WTC11 (cell line): ENCODE data around the gene QKI. TPM values are rescaled to one million over a fixed set of nuclear protein-coding genes. Genes with fewer than 3 reads are reported as not detected.
"Not testable (repeated sequence)": the region's sequence is repeated elsewhere in the genome, so short reads cannot be mapped to it uniquely, and the experiment has no call there.

Experiments
- ATAC-seq: fragments of 200-7000 bp; cut with Tn5 transposase; 2 replicates; pipeline ENCODE4 v1.10.0; 2021; ENCODE audit warnings: mild to moderate bottlenecking, moderate library complexity
- CTCF ChIA-PET: fragments of 300-600 bp; sonication (Branson Sonifier 250); formaldehyde crosslinking; loops from one replicate; lab custom pipeline; 2021; ENCODE audit warnings: antibody characterized with exemption; lab: Charles Lee
- POLR2A ChIA-PET: fragments of 350-600 bp; sonication (Branson Sonifier 250); formaldehyde crosslinking; loops from one replicate; lab custom pipeline; 2021; ENCODE audit warnings: antibody characterized with exemption; lab: Charles Lee
- DNase-seq: peaks from one replicate; pipeline ENCODE4 v3.0.0; 2021; ENCODE audit warnings: low spot score
- H3K27ac Mint-ChIP-seq: 2 replicates; pipeline ENCODE4 v1.8.0; 2021; ENCODE audit warnings: mixed read lengths
- H3K27me3 Mint-ChIP-seq: 2 replicates; pipeline ENCODE4 v1.8.0; 2021; ENCODE audit warnings: low read depth, mild to moderate bottlenecking, moderate library complexity, mixed read lengths
- H3K36me3 Mint-ChIP-seq: 2 replicates; pipeline ENCODE4 v1.8.0; 2021; ENCODE audit warnings: mixed read lengths
- H3K4me1 Mint-ChIP-seq: 2 replicates; pipeline ENCODE4 v1.8.0; 2022; ENCODE audit warnings: mixed read lengths
- H3K4me3 Mint-ChIP-seq: 2 replicates; pipeline ENCODE4 v1.8.0; 2021; ENCODE audit warnings: mild to moderate bottlenecking, moderate library complexity, mixed read lengths
- H3K9me3 Mint-ChIP-seq: 2 replicates; pipeline ENCODE4 v1.8.0; 2021; ENCODE audit warnings: mixed read lengths
- AFF4 ChIP-seq: sonication (generic); formaldehyde crosslinking; IDR thresholded peaks from 2 replicates; pipeline ENCODE4 v1.8.1; 2023; ENCODE audit warnings: mild to moderate bottlenecking, missing genetic modification reagents, borderline replicate concordance
- ATF6 ChIP-seq: sonication (generic); formaldehyde crosslinking; IDR thresholded peaks from 2 replicates; pipeline ENCODE4 v1.8.1; 2023; ENCODE audit warnings: mild to moderate bottlenecking, missing genetic modification reagents
- E2F1 ChIP-seq: sonication (generic); formaldehyde crosslinking; IDR thresholded peaks from 2 replicates; pipeline ENCODE4 v1.8.0; 2022; ENCODE audit warnings: mild to moderate bottlenecking, missing genetic modification reagents
- FOXJ3 ChIP-seq: sonication (generic); formaldehyde crosslinking; IDR thresholded peaks from 2 replicates; pipeline ENCODE4 v1.9.0; 2021; ENCODE audit warnings: missing genetic modification reagents, mild to moderate bottlenecking, borderline replicate concordance
- JAZF1 ChIP-seq: fragments of 250-450 bp; sonication (Bioruptor Pico); IDR thresholded peaks from 2 replicates; pipeline ENCODE4 v1.9.0; 2021; ENCODE audit warnings: moderate library complexity, mild to moderate bottlenecking, inconsistent platforms
- NFATC4 ChIP-seq: fragments of 250-450 bp; sonication (Bioruptor Pico); IDR thresholded peaks from 2 replicates; pipeline ENCODE4 v1.9.0; 2021; ENCODE audit warnings: mild to moderate bottlenecking
- TEAD4 ChIP-seq: sonication (generic); formaldehyde crosslinking; IDR thresholded peaks from 2 replicates; pipeline ENCODE4 v1.8.0; 2022; ENCODE audit warnings: mild to moderate bottlenecking, missing genetic modification reagents
- USF1 ChIP-seq: sonication (generic); formaldehyde crosslinking; IDR thresholded peaks from 2 replicates; pipeline ENCODE4 v1.8.0; 2022; ENCODE audit warnings: mild to moderate bottlenecking, missing genetic modification reagents
- ZNF121 ChIP-seq: sonication (generic); formaldehyde crosslinking; IDR thresholded peaks from 2 replicates; pipeline ENCODE4 v1.8.0; 2023; ENCODE audit warnings: missing genetic modification reagents
- ZNF512 ChIP-seq: sonication (generic); formaldehyde crosslinking; IDR thresholded peaks from 2 replicates; pipeline ENCODE4 v1.8.1; 2022; ENCODE audit warnings: missing genetic modification reagents, borderline replicate concordance
- total RNA-seq: library from RNA; stranded (reverse); gene quantifications from 3 replicates; pipeline ENCODE4 v1.2.3, GENCODE V29; 2021
- TF ChIP-seq, protein P1 (sequence below): sonication (generic); formaldehyde crosslinking; IDR thresholded peaks from 2 replicates; pipeline ENCODE4 v1.8.1; 2022; ENCODE audit warnings: low read depth, missing genetic modification reagents, borderline replicate concordance
- TF ChIP-seq, protein P2 (sequence below): sonication (generic); formaldehyde crosslinking; IDR thresholded peaks from 2 replicates; pipeline ENCODE4 v1.8.1; 2022; ENCODE audit warnings: low read depth, mild to moderate bottlenecking, moderate library complexity, missing genetic modification reagents, borderline replicate concordance
- TF ChIP-seq, protein P3 (sequence below): sonication (generic); formaldehyde crosslinking; IDR thresholded peaks from 2 replicates; pipeline ENCODE4 v1.8.1; 2023; ENCODE audit warnings: mild to moderate bottlenecking, missing genetic modification reagents, moderate library complexity

Gene QKI
- total RNA-seq, 1 experiment from 2014 or later, result 145 TPM

- CTCF ChIA-PET, result no interaction called here
- H3K9me3 Mint-ChIP-seq, result no peaks in the 10 kb centered on the region
These were observed 24.4 kb downstream of the QKI start for GRCh38 chr6:163438940-163439335.

DNA sequence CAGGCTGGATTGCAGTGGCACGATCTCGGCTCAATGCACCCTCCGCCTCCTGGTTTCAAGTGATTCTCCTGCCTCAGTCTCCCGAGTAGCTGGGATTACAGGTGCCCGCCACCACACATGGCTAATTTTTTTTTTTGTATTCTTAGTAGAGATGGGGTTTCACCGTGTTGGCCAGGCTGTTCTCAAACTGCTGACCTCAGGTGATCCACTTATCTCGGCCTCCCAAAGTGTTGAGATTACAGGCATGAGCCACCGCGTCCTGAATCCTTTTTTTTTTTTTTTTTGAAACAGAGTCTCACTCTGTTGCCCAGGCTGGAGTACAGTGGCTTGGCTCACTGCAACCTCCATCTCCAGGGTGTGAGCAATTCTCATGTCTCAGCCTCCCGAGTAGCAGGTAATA, 24.9 kb downstream of the QKI start:
- ATAC-seq, H3K9me3 Mint-ChIP-seq, H3K36me3 Mint-ChIP-seq, DNase-seq, H3K27ac Mint-ChIP-seq, H3K27me3 Mint-ChIP-seq, H3K4me3 Mint-ChIP-seq, POLR2A ChIA-PET: not testable (repeated sequence)
- peaks cover 62% of the 10 kb centered on the region for H3K4me1 Mint-ChIP-seq
- TF ChIP-seq ZNF121 (CRISPR knock-in tag), result 0 out of 2 replicates have a peak, but pooled peaks have one; percentile 50
- CTCF ChIA-PET, result interaction anchor here (0.9 kb wide), 1 partner anchor 13 kb away, joined by 3 read pairs; no protein-coding TSS in a partner anchor

More at GRCh38 chr6:163438940-163439335, 24.4 kb downstream of the QKI start:
- no peaks in the 10 kb centered on the region for H3K27me3 Mint-ChIP-seq
- H3K4me1 Mint-ChIP-seq, result peaks cover 59% of the 10 kb centered on the region
- no peak for ATAC-seq
- TF ChIP-seq NFATC4, result no peak
- no peak for TF ChIP-seq USF1 (CRISPR knock-in tag)
- POLR2A ChIA-PET, result no interaction called here
- no peak for DNase-seq
- H3K36me3 Mint-ChIP-seq, result no peaks in the 10 kb centered on the region
- H3K27ac Mint-ChIP-seq, result no peak overlapping the region
- no peak overlapping the region for H3K4me3 Mint-ChIP-seq

DNA sequence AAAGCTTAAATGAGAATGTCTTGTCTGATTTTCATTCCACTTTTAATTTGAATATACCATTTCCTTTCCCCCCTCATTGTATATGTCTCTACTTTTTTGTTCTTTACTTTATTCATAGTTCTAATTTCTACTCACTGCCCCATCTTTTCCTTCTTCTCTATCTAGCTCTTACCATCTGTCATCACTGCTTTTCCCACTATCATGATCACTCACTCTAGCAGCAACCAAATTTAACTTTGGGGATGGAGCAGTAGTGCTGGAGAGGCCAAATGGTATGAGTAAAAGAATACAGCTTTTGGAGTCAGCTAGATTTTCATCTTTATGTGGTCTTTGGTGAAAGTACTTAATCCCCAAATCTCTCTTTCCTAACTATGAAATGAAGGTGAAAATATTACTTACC, 25.5 kb downstream of the QKI start:
- Mint-ChIP-seq H3K4me1 (peaks cover 61% of the 10 kb centered on the region), H3K27me3 (no peaks in the 10 kb centered on the region), H3K4me3 (no peak overlapping the region), H3K27ac (0 out of 2 replicates have a peak overlapping the region, but pooled peaks have one; percentile 25), H3K36me3 (no peaks in the 10 kb centered on the region), H3K9me3 (no peaks in the 10 kb centered on the region)
- ATAC-seq, result no peak
- TF ChIP-seq, protein P1, sequence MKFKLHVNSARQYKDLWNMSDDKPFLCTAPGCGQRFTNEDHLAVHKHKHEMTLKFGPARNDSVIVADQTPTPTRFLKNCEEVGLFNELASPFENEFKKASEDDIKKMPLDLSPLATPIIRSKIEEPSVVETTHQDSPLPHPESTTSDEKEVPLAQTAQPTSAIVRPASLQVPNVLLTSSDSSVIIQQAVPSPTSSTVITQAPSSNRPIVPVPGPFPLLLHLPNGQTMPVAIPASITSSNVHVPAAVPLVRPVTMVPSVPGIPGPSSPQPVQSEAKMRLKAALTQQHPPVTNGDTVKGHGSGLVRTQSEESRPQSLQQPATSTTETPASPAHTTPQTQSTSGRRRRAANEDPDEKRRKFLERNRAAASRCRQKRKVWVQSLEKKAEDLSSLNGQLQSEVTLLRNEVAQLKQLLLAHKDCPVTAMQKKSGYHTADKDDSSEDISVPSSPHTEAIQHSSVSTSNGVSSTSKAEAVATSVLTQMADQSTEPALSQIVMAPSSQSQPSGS (CRISPR knock-in tag), result no peak
- TF ChIP-seq, protein P2, sequence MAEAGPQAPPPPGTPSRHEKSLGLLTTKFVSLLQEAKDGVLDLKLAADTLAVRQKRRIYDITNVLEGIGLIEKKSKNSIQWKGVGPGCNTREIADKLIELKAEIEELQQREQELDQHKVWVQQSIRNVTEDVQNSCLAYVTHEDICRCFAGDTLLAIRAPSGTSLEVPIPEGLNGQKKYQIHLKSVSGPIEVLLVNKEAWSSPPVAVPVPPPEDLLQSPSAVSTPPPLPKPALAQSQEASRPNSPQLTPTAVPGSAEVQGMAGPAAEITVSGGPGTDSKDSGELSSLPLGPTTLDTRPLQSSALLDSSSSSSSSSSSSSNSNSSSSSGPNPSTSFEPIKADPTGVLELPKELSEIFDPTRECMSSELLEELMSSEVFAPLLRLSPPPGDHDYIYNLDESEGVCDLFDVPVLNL (CRISPR knock-in tag), result no peak
- TF ChIP-seq E2F1 (CRISPR knock-in tag), result no peak
- ChIA-PET CTCF (interaction anchor here (0.9 kb wide), 1 partner anchor 14 kb away, joined by 3 read pairs; no protein-coding TSS in a partner anchor), POLR2A (no interaction called here)
- no peak for DNase-seq

DNA sequence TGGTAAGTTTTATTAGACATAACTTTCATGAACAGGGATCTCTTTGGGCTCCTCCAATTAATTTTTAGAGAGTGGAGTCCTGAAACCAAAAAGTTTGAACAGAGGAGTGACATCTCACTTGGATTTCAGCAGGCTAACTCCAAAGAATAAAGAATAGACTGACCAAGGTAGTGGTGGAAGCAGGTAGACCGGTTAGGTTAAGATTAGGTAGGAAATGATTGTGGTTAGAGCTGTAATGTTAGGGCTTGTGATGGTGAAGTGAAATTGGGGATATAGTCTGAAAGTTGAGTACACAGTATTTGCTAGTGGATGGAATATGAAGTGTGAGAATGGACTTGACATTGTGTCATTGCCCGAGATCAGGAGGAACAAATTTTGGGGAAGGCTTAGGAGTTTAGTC, 27.8 kb downstream of the QKI start:
- CTCF ChIA-PET, result no interaction called here
- peak overlapping the region; percentile 61 for H3K27ac Mint-ChIP-seq
- DNase-seq (no peak), ATAC-seq (no peak)
- peaks cover 55% of the 10 kb centered on the region for H3K4me1 Mint-ChIP-seq
- no peak overlapping the region for H3K4me3 Mint-ChIP-seq
- H3K36me3 Mint-ChIP-seq, result peaks cover 3% of the 10 kb centered on the region; the same call in 1 of the 2 replicates
- POLR2A ChIA-PET, result no interaction called here
- no peaks in the 10 kb centered on the region for H3K27me3 Mint-ChIP-seq
- H3K9me3 Mint-ChIP-seq, result no peaks in the 10 kb centered on the region
- TF ChIP-seq FOXJ3 (no peak), TEAD4 (CRISPR knock-in tag) (no peak), JAZF1 (CRISPR knock-in tag) (no peak), AFF4 (CRISPR knock-in tag) (no peak), ATF6 (CRISPR knock-in tag) (no peak), ZNF512 (CRISPR knock-in tag) (no peak)
- TF ChIP-seq, protein P3, sequence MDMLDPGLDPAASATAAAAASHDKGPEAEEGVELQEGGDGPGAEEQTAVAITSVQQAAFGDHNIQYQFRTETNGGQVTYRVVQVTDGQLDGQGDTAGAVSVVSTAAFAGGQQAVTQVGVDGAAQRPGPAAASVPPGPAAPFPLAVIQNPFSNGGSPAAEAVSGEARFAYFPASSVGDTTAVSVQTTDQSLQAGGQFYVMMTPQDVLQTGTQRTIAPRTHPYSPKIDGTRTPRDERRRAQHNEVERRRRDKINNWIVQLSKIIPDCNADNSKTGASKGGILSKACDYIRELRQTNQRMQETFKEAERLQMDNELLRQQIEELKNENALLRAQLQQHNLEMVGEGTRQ (CRISPR knock-in tag), result no peak
